CD14-positive monocyte (primary cell): Measurements from ENCODE around the gene HECW1. TPM values are rescaled to one million over a fixed set of nuclear protein-coding genes. Genes with fewer than 3 reads are reported as not detected.

Experiments used
- DNase-seq, 3 donors: peaks; one replicate each; pipeline ENCODE4 v3.0.0-alpha.2; 2011 to 2022
- H2AFZ ChIP-seq: 2 replicates; pipeline ENCODE4 v1.6.0; 2012; ENCODE audit warnings: mild to moderate bottlenecking, low read depth, low read length, inconsistent platforms; ENCODE audit not compliant: insufficient read depth, poor library complexity, severe bottlenecking
- H3K27ac ChIP-seq, 2 donors: 1 replicate in 1 of 2; 2 replicates in 1 of 2; pipeline ENCODE4 v1.5.1; 2012 to 2013; ENCODE audit warnings: low read length in 2 of 2, control low read depth in 1 of 2, inconsistent platforms in 1 of 2, low read depth in 1 of 2, mild to moderate bottlenecking in 1 of 2
- H3K27me3 ChIP-seq, 2 donors: one replicate each; pipeline versions ENCODE4 v1.6.0 to v1.6.1; 2011 to 2013; ENCODE audit warnings: low read length in 2 of 2; ENCODE audit not compliant: control insufficient read depth in 2 of 2, insufficient read depth in 2 of 2
- H3K36me3 ChIP-seq, 2 donors: replicated peaks in 1 of 2; 1 replicate in 1 of 2; 2 replicates in 1 of 2; pipeline versions ENCODE4 v1.5.1 to v1.6.1; 2012 to 2013; ENCODE audit warnings: low read length in 2 of 2, control low read depth in 1 of 2, inconsistent platforms in 1 of 2, mild to moderate bottlenecking in 1 of 2; ENCODE audit not compliant: insufficient read depth in 2 of 2, control insufficient read depth in 1 of 2
- H3K4me1 ChIP-seq, 2 donors: 1 replicate in 1 of 2; 2 replicates in 1 of 2; pipeline versions ENCODE4 v1.5.1 to v1.6.1; 2012 to 2013; ENCODE audit warnings: low read length in 2 of 2, control low read depth in 1 of 2, inconsistent platforms in 1 of 2, mild to moderate bottlenecking in 1 of 2, moderate library complexity in 1 of 2; ENCODE audit not compliant: insufficient read depth in 2 of 2, control insufficient read depth in 1 of 2
- H3K4me2 ChIP-seq: replicated peaks from 2 replicates; pipeline ENCODE3; 2012; ENCODE audit warnings: low read length, moderate library complexity, mild to moderate bottlenecking; ENCODE audit not compliant: poor library complexity, severe bottlenecking; ENCODE audit errors: extremely low read depth
- H3K4me3 ChIP-seq, 3 experiments: fragments of 200-600 bp in 1 of 3; sonication (generic) in 1 of 3; replicated peaks in 1 of 3; 1 replicate in 2 of 3; 2 replicates in 1 of 3; pipeline ENCODE4 v1.5.1; 2011 to 2013; ENCODE audit warnings: low read length in 3 of 3, mild to moderate bottlenecking in 3 of 3, control low read depth in 2 of 3, low read depth in 2 of 3, inconsistent platforms in 1 of 3, moderate library complexity in 1 of 3
- H3K79me2 ChIP-seq: 2 replicates; pipeline ENCODE4 v1.6.0; 2012; ENCODE audit warnings: mild to moderate bottlenecking, control low read depth, inconsistent platforms, low read length, moderate library complexity; ENCODE audit not compliant: insufficient read depth
- H3K9ac ChIP-seq: 2 replicates; pipeline ENCODE4 v1.6.0; 2017; ENCODE audit warnings: low read length, mild to moderate bottlenecking; ENCODE audit not compliant: insufficient read depth, poor library complexity, severe bottlenecking
- H3K9me3 ChIP-seq, 2 donors: replicated peaks in 1 of 2; 1 replicate in 1 of 2; 2 replicates in 1 of 2; pipeline versions ENCODE4 v1.5.1 to v1.6.1; 2012 to 2013; ENCODE audit warnings: low read length in 2 of 2, control low read depth in 1 of 2; ENCODE audit not compliant: control insufficient read depth in 1 of 2, insufficient read depth in 1 of 2
- H4K20me1 ChIP-seq: 2 replicates; pipeline ENCODE4 v1.6.0; 2012; ENCODE audit warnings: mild to moderate bottlenecking, low read length, control low read depth, moderate library complexity; ENCODE audit not compliant: insufficient read depth
- H3K27ac Mint-ChIP-seq, 7 donors: one replicate each; pipeline ENCODE4 v1.8.0; 2020; ENCODE audit warnings: mild to moderate bottlenecking in 7 of 7, mixed read lengths in 7 of 7, moderate library complexity in 6 of 7, inconsistent platforms in 2 of 7
- H3K27me3 Mint-ChIP-seq, 3 donors: one replicate each; pipeline ENCODE4 v1.8.0; 2021 to 2022; ENCODE audit warnings: low read depth in 3 of 3, mild to moderate bottlenecking in 3 of 3, mixed read lengths in 3 of 3, moderate library complexity in 3 of 3, inconsistent platforms in 1 of 3
- H3K36me3 Mint-ChIP-seq, 2 donors: one replicate each; pipeline ENCODE4 v1.8.0; 2020; ENCODE audit warnings: mixed read lengths in 2 of 2, inconsistent platforms in 1 of 2, mild to moderate bottlenecking in 1 of 2
- H3K4me1 Mint-ChIP-seq: one replicate; pipeline ENCODE4 v1.8.0; 2020; ENCODE audit warnings: mild to moderate bottlenecking, mixed read lengths
- H3K4me3 Mint-ChIP-seq, 2 donors: one replicate each; pipeline ENCODE4 v1.8.0; 2020; ENCODE audit warnings: mild to moderate bottlenecking in 2 of 2, mixed read lengths in 2 of 2, moderate library complexity in 1 of 2
- H3K9me3 Mint-ChIP-seq, 7 donors: one replicate each; pipeline ENCODE4 v1.8.0; 2020 to 2022; ENCODE audit warnings: mixed read lengths in 7 of 7, mild to moderate bottlenecking in 6 of 7, moderate library complexity in 6 of 7, inconsistent platforms in 2 of 7
- CTCF ChIP-seq: fragments of 200-600 bp; IDR thresholded peaks from one replicate; pipeline ENCODE4 v1.8.0; 2022; ENCODE audit warnings: antibody characterized with exemption, mild to moderate bottlenecking
- WGBS: methylation state at CpG from one replicate; pipeline ENCODE4 v1.1.5; 2013; ENCODE audit warnings: missing lambda C conversion rate; ENCODE audit not compliant: insufficient coverage; 5-methylcytosine and 5-hydroxymethylcytosine counted together
- intact Hi-C, 2 donors: fragments of 100-400 bp; cut with micrococcal nuclease; formaldehyde crosslinking; loops; one replicate each; pipeline versions ENCODE4 v1.15.0 to v1.15.1; 2023
- polyA plus RNA-seq, 3 donors: library from polyadenylated mRNA; depleted of rRNA in 1 of 3; unstranded in 2 of 3; stranded (reverse) in 1 of 3; fragments of 300-500 nt in 2 of 3; fragments of >200 nt in 1 of 3; fragmentation: Illumina TruSeq in 2 of 3; gene quantifications; 1 replicate in 2 of 3; 2 replicates in 1 of 3; pipeline ENCODE4 v1.2.3, GENCODE V29; 2012 to 2021

The HECW1 gene
- polyA plus RNA-seq, 3 donors: not detected

DNA sequence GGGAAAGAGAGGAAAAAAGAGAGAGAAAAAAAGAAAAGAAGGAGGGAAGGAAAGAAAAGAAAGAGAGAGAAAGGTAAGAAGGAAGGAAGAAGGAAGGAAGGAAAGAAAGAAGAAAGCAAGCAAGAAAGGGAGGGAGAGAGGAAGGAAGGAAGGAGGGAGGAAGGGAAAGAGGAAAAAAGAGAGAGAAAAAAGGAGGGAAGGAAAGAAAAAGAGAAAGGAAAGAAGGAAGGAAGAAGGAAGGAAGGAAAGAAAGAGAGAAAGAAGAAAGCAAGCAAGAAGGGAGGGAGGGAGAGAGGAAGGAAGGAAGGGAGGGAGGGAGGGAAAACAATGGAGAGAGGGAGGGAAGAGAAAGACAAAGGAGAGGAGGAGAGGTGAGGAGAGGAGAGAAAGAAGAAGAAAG lies 135.3 kb downstream of the HECW1 start:
- no peak overlapping the region for H3K4me3 ChIP-seq
- no peaks in the 10 kb centered on the region for H3K36me3 Mint-ChIP-seq
- intact Hi-C loops: no loop called here
- no peak for TF ChIP-seq CTCF
- H3K27ac Mint-ChIP-seq: no peak overlapping the region
- no peaks in the 10 kb centered on the region for H3K9me3 ChIP-seq
- H3K27me3 ChIP-seq: no peaks in the 10 kb centered on the region
- peaks cover 1 to 4% (median 2%) of the 10 kb centered on the region in 3 donors for H3K27me3 Mint-ChIP-seq
- H3K4me1 ChIP-seq: no peaks in the 10 kb centered on the region
- H3K27ac ChIP-seq: no peak overlapping the region
- no peak overlapping the region for H3K4me2 ChIP-seq
- H4K20me1 ChIP-seq: no peaks in the 10 kb centered on the region
- H3K4me3 Mint-ChIP-seq: no peak overlapping the region
- no peaks in the 10 kb centered on the region for H3K9me3 Mint-ChIP-seq
- H3K79me2 ChIP-seq: no peaks in the 10 kb centered on the region
- no peaks in the 10 kb centered on the region for H3K36me3 ChIP-seq
- H3K9ac ChIP-seq: no peak overlapping the region
- no peak overlapping the region for H2AFZ ChIP-seq
- no peaks in the 10 kb centered on the region for H3K4me1 Mint-ChIP-seq
- no peak for DNase-seq

DNA sequence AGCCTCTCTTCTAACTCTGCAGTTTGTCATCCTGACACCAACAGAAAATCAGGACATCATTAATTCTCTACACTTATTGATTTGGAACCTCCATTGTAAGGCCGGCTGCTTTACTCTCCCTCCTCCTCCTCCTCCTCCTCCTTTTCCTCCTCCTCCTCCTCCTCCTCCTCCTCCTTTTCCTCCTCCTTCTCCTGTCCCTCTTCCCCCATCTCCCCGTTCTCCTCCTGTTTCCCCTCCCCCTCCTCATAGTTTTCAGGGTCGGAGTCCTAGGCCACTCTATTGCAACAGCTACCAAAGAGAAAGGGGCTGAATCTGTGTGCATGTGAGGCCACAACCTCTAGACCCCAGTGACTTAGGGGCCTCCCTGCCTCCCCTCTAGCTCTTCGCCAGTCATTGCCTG lies 136.1 kb downstream of the HECW1 start:
- no peak overlapping the region for H3K4me3 ChIP-seq
- H3K4me2 ChIP-seq: no peak overlapping the region
- H3K9me3 Mint-ChIP-seq: no peaks in the 10 kb centered on the region
- H3K36me3 ChIP-seq: no peaks in the 10 kb centered on the region
- H3K27ac Mint-ChIP-seq: no peak overlapping the region
- WGBS: 83% methylated on average over 1 of the region's 4 CpGs
- H3K4me1 Mint-ChIP-seq: no peaks in the 10 kb centered on the region
- peaks cover 2 to 4% (median 4%) of the 10 kb centered on the region in 3 donors for H3K27me3 Mint-ChIP-seq
- no peak overlapping the region for H3K9ac ChIP-seq
- H3K79me2 ChIP-seq: no peaks in the 10 kb centered on the region
- H4K20me1 ChIP-seq: no peaks in the 10 kb centered on the region
- no peak overlapping the region for H3K27ac ChIP-seq
- DNase-seq: no peak
- no peak for TF ChIP-seq CTCF
- H3K4me3 Mint-ChIP-seq: no peak overlapping the region
- no peaks in the 10 kb centered on the region for H3K9me3 ChIP-seq
- intact Hi-C loops: no loop called here
- no peaks in the 10 kb centered on the region for H3K27me3 ChIP-seq
- no peaks in the 10 kb centered on the region for H3K4me1 ChIP-seq
- H2AFZ ChIP-seq: no peak overlapping the region
- no peaks in the 10 kb centered on the region for H3K36me3 Mint-ChIP-seq
